ENCODE data around the gene VWF.

DNA sequence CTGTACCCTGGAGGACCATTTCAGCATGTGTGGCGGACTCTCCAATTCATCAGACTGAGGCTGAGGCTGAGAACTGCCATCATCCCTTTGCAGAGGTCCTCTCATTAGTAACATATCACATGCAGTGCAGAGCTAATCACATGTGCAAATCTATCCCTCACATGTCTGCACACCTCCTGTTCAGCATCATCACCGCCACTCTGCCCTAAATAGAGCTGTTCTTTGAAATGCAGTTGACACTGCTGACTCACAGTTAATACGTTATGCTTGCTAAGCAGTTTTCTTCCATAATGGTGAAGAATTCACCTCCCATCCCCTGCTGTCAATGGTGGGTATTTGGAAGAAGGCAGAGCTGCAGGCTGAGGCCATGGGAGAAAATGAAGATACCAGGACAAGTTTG lies 94.4 kb downstream of the VWF start:
- TF ChIP-seq CTCF (IDR thresholded peaks at IDR 0.05) (no peak), POLR2A (IDR thresholded peaks at IDR 0.05) (no peak), POLR2AphosphoS5 (IDR thresholded peaks at IDR 0.05) (no peak), EP300 (IDR thresholded peaks at IDR 0.05) (no peak)

Data from gastroesophageal sphincter (tissue), 3 donors.